Astrocyte (in vitro differentiated cells and primary cell): Measurements from ENCODE around the gene GBX1.

Source experiments
- CTCF ChIP-seq: IDR thresholded peaks from 2 replicates; pipeline ENCODE4 v1.5.1; 2011; ENCODE audit warnings: low read depth, mild to moderate bottlenecking, inconsistent platforms, low read length, moderate library complexity; ENCODE audit not compliant: insufficient read depth
- EZH2 ChIP-seq: IDR thresholded peaks from 2 replicates; pipeline ENCODE4 v1.6.1; 2012; ENCODE audit warnings: mild to moderate bottlenecking, low read length, inconsistent platforms; ENCODE audit not compliant: insufficient read depth

GRCh38 chr7:151135525-151135845, 32.0 kb downstream of the GBX1 start:
- TF ChIP-seq CTCF (no peak), EZH2 (no peak)
